GM18907 (cell line): ENCODE measurements around the gene DOCK1.

Experiments used
- ATAC-seq: cut with Tn5 transposase; IDR thresholded peaks from one replicate; pipeline ENCODE4 v1.9.1; 2021; ENCODE audit warnings: mild to moderate bottlenecking, moderate library complexity; ENCODE audit not compliant: unreplicated experiment

Gene DOCK1

DNA sequence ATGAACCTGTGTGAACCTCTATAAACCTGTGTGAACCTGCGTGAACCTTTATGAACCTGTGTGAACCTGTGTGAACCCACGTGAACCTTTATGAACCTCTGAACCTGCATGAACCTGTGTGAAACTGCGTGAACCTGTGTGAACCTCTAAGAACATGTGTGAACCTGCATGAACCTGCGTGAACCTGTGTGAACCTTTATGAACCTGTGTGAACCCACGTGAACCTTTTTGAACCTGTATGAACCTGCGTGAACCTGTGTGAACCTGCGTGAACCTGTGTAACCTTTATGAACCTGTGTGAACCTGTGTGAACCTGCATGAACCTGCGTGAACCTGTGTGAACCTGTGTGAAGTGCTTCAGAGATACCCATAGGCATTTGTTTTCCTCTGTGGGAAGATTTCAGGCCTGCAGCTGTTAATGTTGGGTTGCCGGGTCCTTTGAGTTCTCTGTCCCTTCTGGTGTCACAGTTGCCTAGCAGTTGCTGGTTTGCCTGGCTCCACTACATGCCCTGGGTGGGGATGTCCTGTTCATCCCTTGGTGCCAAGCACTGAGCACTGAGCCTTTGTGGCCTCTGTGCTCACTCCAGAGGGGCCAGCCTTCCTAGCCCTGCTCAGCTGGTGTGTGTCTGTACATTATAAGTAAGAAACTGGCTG lies 97.9 kb downstream of the DOCK1 start:
- no peak for ATAC-seq

DNA sequence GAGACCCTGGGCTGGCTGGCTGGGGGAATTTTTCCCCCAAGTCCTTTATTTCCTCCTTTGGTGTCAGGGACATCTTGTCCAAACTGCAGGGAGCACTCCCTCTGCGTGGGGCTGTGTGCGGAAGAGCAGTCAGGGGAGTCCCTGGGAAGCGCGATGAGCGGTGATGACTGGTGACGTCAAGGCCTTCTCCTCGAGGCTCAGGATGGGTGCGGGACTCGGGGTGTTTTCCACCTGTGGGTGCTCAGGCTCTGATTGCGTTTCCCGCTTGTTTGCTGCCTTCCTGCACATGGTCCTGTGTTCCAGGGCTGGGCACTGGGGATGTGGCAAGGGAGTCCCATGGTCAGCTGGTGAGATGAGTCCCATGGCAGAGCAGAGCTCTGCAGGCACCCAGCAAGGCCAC lies 101.2 kb downstream of the DOCK1 start:
- no peak for ATAC-seq

- ATAC-seq = no peak
These were observed 104.1 kb downstream of the DOCK1 start for GRCh38 chr10:127009366-127009765.

- no peak for ATAC-seq
These were observed 105.9 kb downstream of the DOCK1 start for GRCh38 chr10:127011174-127011573.

GRCh38 chr10:127012071-127012768 lies 107.0 kb downstream of the DOCK1 start:
- ATAC-seq = no peak

DNA sequence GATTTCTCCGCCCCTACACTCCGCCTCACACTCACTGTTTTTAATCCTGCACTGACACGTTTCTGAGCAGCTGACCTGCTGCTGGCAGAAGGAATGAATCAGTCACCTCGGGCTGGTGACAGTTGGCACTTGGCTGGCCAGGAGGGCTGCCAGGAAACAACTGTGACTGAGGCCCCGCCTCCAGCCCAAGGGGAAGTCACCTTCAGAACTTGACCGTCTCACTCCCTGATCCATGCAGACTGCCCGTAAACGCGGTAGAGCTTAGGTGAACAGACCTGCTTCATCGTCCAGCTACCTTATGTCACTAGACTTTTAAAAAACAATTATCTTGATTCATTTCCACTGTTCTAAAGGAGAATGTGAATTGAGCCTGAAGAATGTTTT lies 107.5 kb downstream of the DOCK1 start:
- no peak for ATAC-seq

GRCh38 chr10:127013211-127013656 lies 108.0 kb downstream of the DOCK1 start:
- ATAC-seq = no peak

GRCh38 chr10:127013691-127014473 lies 108.7 kb downstream of the DOCK1 start:
- no peak for ATAC-seq

- no peak for ATAC-seq
These were observed 109.4 kb downstream of the DOCK1 start for GRCh38 chr10:127014671-127015070.

DNA sequence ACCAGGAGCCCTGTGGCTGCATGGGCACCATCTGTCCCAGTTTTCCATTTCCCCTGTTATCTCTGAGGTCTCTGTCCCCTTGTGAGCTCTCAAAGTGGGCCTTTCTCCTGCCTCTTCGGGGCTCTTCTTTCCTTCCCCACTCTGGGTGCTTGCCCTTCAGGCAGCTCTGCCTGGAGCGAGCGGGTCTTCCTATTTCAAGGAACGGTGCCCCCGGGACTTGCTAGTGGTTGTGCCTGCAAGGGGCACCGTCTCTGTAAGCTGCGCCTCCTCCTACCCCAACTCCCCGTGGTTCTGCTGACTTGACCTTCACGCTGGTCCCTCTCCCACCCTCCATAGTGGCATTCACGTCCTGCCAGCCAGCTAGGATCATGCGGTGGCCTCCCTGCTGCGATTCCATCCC lies 110.1 kb downstream of the DOCK1 start:
- no peak for ATAC-seq

- ATAC-seq = no peak
These were observed 111.1 kb downstream of the DOCK1 start for GRCh38 chr10:127016331-127016730.

GRCh38 chr10:127017541-127018297 lies 112.5 kb downstream of the DOCK1 start:
- ATAC-seq = no peak

DNA sequence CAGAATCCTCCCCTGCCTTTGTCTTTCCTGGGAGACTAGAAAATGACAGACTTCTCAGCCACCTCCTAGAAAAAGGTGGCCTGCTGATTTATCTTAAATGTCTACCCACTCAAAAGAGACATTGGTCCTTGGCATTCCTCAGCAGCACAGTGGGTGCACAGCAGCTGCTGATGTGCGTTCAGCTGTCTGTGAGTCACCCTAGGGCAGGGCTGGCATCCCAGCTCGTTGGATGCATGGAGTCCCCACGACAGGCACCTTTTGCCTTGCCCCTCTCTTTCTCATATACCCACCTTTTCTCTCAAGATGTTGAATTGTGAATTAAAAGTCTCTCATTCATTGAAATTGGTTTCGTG lies 113.0 kb downstream of the DOCK1 start:
- ATAC-seq = no peak

GRCh38 chr10:127018766-127019165 lies 113.5 kb downstream of the DOCK1 start:
- no peak for ATAC-seq

GRCh38 chr10:127020260-127020659 lies 115.0 kb downstream of the DOCK1 start:
- ATAC-seq = no peak

DNA sequence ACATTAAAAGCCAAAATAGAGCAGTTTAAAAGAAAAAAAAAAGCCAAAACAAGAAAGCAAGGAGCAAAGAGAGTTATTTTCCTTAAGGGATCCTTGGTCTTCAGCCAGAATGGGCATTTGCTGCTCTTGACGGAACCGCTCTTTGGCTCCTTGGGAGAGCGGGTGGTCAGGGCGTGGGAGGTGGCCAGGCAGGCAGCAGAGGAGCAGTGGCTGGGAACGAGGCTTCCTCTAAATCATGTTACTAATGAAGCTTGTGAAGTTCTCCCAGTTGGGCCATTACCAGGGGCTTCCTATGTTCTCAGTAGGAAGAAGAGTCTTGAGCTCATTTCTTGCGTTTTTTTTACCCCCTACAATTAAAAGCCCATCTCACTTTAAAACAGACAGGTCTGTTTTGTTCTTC lies 116.6 kb downstream of the DOCK1 start:
- ATAC-seq = no peak

GRCh38 chr10:127024685-127025435 lies 119.6 kb downstream of the DOCK1 start:
- ATAC-seq = no peak

DNA sequence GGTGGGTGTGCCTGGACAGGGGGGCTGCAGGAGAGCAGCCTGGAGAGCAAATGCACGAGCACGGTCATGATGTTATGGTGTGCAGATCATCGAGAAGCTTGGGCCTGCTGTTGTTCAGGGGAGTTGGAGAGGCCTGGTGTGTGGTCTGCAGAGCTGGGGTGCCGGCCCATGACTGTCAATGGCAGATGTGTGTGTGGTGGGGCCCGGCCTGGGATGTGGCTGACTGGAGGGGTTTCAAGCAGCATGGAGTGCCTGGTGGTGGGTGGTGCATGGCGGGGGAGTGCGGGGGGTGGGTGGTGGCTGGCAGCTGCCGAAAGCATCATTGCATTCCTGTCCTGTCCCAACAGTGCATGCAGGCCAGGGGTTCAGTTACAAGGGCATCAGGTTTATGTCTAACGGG lies 122.6 kb downstream of the DOCK1 start:
- no peak for ATAC-seq

- no peak for ATAC-seq
These were observed 123.3 kb downstream of the DOCK1 start for GRCh38 chr10:127028556-127028955.

DNA sequence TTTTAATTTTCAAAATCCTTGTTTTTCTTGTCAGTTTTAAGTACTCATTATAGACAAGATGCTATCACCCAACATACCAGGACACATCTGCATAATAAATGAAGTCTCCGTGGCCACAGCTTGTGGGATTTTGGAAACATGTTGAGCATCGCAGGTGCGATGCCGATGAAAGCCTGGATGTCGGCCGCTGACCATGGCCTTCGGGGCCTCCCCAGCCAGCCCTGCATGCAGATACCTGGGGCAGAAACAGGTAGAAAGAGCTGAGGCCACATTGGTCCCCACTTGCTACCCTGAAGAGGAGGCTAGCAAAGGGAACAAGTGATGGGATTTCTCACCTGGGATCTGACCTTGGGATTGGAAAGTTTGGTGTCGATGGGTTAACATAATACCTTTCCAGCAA lies 123.8 kb downstream of the DOCK1 start:
- no peak for ATAC-seq
